DND-41 (cell line): ENCODE measurements around the gene SETD9.

ENCODE experiments used
- CTCF ChIP-seq: IDR thresholded peaks from 2 replicates; pipeline ENCODE4 v1.5.1; 2012; ENCODE audit warnings: borderline replicate concordance, low read length, moderate library complexity, mild to moderate bottlenecking; ENCODE audit not compliant: poor library complexity, severe bottlenecking; ENCODE audit errors: extremely low read depth
- EZH2 ChIP-seq: IDR thresholded peaks from 3 replicates; pipeline ENCODE4 v1.6.1; 2012; ENCODE audit warnings: borderline replicate concordance, low read depth, mild to moderate bottlenecking, moderate library complexity, low read length, inconsistent platforms; ENCODE audit not compliant: severe bottlenecking

GRCh38 chr5:56954262-56954661, 44.9 kb downstream of the SETD9 start:
- TF ChIP-seq CTCF: no peak
- no peak for TF ChIP-seq EZH2
